ENCODE measurements around the gene CHRNA4.

Gene CHRNA4

GRCh38 chr20:63360850-63361518 lies at the start of gene CHRNA4:
Gene CHRNA4, minus strand, starts transcription at chr20:63361349. Its CDS starts 184 bp downstream, at chr20:63361165.
- DNase-seq = no peak

- DNase-seq = no peak
These were observed 48.8 kb upstream of the CHRNA4 start for GRCh38 chr20:63409834-63410435.

GRCh38 chr20:63409066-63409833 lies 48.1 kb upstream of the CHRNA4 start:
- no peak for DNase-seq

GRCh38 chr20:63408684-63409046 lies 47.5 kb upstream of the CHRNA4 start:
- no peak for DNase-seq

GRCh38 chr20:63407928-63408683 lies 47.0 kb upstream of the CHRNA4 start:
- DNase-seq = no peak

GRCh38 chr20:63406617-63407245 lies 45.6 kb upstream of the CHRNA4 start:
- DNase-seq = no peak

- DNase-seq = no peak
These were observed 44.9 kb upstream of the CHRNA4 start for GRCh38 chr20:63406011-63406410.

- no peak for DNase-seq
These were observed 44.1 kb upstream of the CHRNA4 start for GRCh38 chr20:63405102-63405730.

- DNase-seq = peak; percentile 40
These were observed 43.3 kb upstream of the CHRNA4 start for GRCh38 chr20:63404129-63405085.

- DNase-seq = no peak
These were observed 42.4 kb upstream of the CHRNA4 start for GRCh38 chr20:63403403-63404105.

- no peak for DNase-seq
These were observed 41.7 kb upstream of the CHRNA4 start for GRCh38 chr20:63402860-63403220.

GRCh38 chr20:63402181-63402859 lies 41.2 kb upstream of the CHRNA4 start:
- DNase-seq = no peak

GRCh38 chr20:63401384-63402110 lies 40.4 kb upstream of the CHRNA4 start:
- DNase-seq = no peak

GRCh38 chr20:63400486-63401210 lies 39.5 kb upstream of the CHRNA4 start:
- no peak for DNase-seq

- DNase-seq = no peak
These were observed 38.6 kb upstream of the CHRNA4 start for GRCh38 chr20:63399596-63400375.

- no peak for DNase-seq
These were observed 37.8 kb upstream of the CHRNA4 start for GRCh38 chr20:63398744-63399514.

GRCh38 chr20:63397946-63398450 lies 36.8 kb upstream of the CHRNA4 start:
- no peak for DNase-seq
